Effector memory CD4-positive, alpha-beta T cell (primary cell): ENCODE measurements around the gene CYP27A1.
A peak's percentile ranks its signal among the peaks of the same experiment; 100 is the strongest.
"Not testable (repeated sequence)": the region's sequence is repeated elsewhere in the genome, so short reads cannot be mapped to it uniquely, and the experiment has no call there.

Source experiments
- DNase-seq, 3 donors: peaks; one replicate each; pipeline ENCODE4 v3.0.0-alpha.2; 2020
- H3K27ac ChIP-seq: 2 replicates; pipeline ENCODE4 v1.7.0; 2013; ENCODE audit warnings: mild to moderate bottlenecking, low read length, moderate library complexity; ENCODE audit not compliant: insufficient read depth, poor library complexity, severe bottlenecking
- H3K27me3 ChIP-seq: replicated peaks from 2 replicates; pipeline ENCODE4 v1.7.0; 2013; ENCODE audit warnings: mild to moderate bottlenecking, low read length; ENCODE audit not compliant: insufficient read depth, control insufficient read depth, poor library complexity, severe bottlenecking
- H3K36me3 ChIP-seq: 2 replicates; pipeline ENCODE4 v1.7.0; 2013; ENCODE audit warnings: mild to moderate bottlenecking, low read length, moderate library complexity; ENCODE audit not compliant: control insufficient read depth, insufficient read depth
- H3K4me1 ChIP-seq: 2 replicates; pipeline ENCODE4 v1.7.0; 2013; ENCODE audit warnings: low read length, mild to moderate bottlenecking; ENCODE audit not compliant: control insufficient read depth, insufficient read depth, poor library complexity, severe bottlenecking
- H3K4me3 ChIP-seq: 2 replicates; pipeline ENCODE4 v1.7.0; 2013; ENCODE audit warnings: low read length, low read depth, mild to moderate bottlenecking; ENCODE audit not compliant: insufficient read depth, poor library complexity, severe bottlenecking
- H3K9me3 ChIP-seq: 2 replicates; pipeline ENCODE4 v1.7.0; 2013; ENCODE audit warnings: mild to moderate bottlenecking, low read length, moderate library complexity; ENCODE audit not compliant: control insufficient read depth

Gene CYP27A1

DNA sequence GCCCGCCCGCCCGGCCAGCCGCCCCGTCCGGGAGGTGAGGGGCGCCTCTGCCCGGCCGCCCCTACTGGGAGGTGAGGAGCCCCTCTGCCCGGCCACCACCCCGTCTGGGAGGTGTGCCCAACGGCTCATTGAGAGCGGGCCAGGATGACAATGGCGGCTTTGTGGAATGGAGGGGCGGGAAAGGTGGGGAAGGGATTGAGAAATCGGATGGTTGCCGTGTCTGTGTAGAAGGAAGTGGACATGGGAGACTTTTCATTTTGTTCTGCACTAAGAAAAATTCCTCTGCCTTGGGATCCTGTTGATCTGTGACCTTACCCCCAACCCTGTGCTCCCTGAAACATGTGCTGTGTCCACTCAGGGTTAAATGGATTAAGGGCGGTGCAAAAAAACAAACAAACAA lies 65.0 kb downstream of the CYP27A1 start:
- H3K27me3 ChIP-seq, H3K27ac ChIP-seq, DNase-seq, H3K36me3 ChIP-seq, H3K9me3 ChIP-seq, H3K4me3 ChIP-seq, H3K4me1 ChIP-seq: not testable (repeated sequence)

DNA sequence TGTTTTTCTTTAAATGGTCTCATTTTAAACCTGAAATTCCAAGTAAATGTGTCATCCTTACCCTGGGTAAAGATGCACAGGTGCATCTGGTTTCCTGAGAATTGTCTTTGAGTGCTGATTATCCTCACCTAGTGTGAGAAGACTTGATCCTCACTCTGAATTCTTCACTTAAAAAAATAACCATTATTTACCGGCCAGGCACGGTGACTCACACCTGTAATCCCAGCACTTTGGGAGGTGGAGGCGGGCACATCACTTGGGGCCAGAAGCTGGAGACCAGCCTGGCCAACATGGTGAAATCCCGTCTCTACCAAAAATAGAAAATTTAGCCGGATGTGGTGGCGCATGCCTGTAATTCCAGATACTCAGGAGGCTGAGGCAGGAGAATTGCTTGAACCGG lies 67.8 kb downstream of the CYP27A1 start:
- Histone ChIP-seq H3K36me3 (no peaks in the 10 kb centered on the region), H3K4me1 (no peaks in the 10 kb centered on the region), H3K27me3 (peaks cover 6% of the 10 kb centered on the region), H3K27ac (no peak overlapping the region), H3K9me3 (no peaks in the 10 kb centered on the region), H3K4me3 (no peak overlapping the region)
- no peak for DNase-seq

DNA sequence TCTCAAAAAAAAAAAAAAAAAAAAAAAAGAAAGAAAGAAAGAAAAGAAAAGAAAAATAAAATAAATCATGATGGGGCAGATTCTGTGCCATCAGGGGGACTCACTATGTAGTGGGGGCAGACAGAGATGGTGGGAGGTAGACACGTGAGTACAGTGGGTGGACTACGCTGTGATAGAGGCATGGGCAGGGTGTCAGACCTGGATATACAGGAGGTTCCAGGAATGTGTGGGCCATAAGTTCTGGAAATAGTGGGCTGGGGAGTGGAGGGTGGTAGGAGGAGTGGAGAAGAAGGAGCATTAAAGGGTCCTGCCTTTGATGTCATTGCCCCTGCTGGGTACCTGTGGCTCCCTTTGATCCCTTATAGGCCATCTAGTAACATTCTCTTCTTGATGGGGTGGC lies 68.8 kb downstream of the CYP27A1 start:
- no peak overlapping the region for H3K27ac ChIP-seq
- H3K27me3 ChIP-seq: peaks cover 14% of the 10 kb centered on the region
- H3K36me3 ChIP-seq: no peaks in the 10 kb centered on the region
- H3K9me3 ChIP-seq: no peaks in the 10 kb centered on the region
- H3K4me3 ChIP-seq: no peak overlapping the region
- H3K4me1 ChIP-seq: no peaks in the 10 kb centered on the region
- DNase-seq: no peak

DNA sequence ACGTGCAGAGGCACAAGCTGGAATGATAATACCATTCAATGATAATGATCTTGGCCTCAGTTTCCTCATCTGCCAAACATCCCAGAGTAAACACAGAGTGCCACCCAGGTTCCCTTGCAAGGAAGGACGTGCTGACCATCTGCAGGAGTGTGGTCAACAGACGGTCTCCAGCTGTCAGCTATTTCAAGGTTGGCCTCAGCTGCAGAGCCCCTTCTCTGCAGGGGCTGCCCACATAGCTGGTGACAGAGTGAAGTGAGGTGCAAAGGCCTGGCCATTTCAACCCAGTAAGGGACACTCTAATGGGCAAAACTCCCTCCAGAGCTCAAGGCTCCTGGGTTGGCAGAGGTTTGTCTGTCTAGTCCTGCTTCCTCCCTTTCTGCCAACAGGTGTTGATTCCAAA lies 69.3 kb downstream of the CYP27A1 start:
- Histone ChIP-seq H3K9me3 (no peaks in the 10 kb centered on the region), H3K27ac (no peak overlapping the region), H3K27me3 (peaks cover 19% of the 10 kb centered on the region), H3K4me1 (no peaks in the 10 kb centered on the region), H3K36me3 (no peaks in the 10 kb centered on the region), H3K4me3 (no peak overlapping the region)
- no peak for DNase-seq

DNA sequence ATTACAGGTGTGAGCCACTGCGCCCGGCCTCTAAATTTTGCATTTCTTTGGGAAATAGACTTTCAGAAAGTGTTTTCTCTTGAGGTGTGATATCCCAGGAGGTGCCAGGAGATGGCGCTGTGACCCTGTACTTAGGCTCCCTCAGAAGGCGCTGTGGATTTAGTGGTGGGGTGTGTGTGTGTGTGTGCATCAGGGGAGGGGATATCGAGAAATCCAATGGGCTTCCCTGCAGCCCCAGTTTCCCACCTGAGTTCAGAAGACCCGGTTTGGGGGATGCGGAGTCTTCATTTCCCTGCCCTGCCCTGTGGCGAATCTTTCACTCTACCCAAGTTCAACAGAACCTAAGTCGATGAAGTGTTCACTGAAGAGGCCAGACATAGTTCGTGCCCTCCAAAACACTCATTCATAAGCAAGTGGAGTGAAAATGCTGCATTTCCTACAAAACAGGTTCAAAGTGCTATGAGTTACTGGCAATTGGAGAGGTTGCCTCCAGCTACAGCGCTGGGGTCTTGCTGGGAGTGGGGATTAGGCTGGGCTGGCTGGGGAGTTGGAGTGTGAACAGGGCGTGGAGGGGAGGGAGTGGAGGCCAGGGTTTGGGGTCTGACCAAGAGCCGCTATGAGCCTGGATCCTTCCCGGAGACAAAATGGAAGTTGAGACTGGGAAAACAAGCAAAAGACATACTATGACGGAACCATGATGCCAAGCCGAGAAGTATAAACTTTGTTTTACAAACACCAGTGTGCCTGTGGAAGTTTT lies 71.1 kb downstream of the CYP27A1 start:
- no peaks in the 10 kb centered on the region for H3K9me3 ChIP-seq
- H3K27ac ChIP-seq: no peak overlapping the region
- H3K4me3 ChIP-seq: no peak overlapping the region
- no peaks in the 10 kb centered on the region for H3K36me3 ChIP-seq
- H3K4me1 ChIP-seq: no peaks in the 10 kb centered on the region
- peak; percentile 31 to 51 (median 40) for DNase-seq
- H3K27me3 ChIP-seq: peaks cover 29% of the 10 kb centered on the region

DNA sequence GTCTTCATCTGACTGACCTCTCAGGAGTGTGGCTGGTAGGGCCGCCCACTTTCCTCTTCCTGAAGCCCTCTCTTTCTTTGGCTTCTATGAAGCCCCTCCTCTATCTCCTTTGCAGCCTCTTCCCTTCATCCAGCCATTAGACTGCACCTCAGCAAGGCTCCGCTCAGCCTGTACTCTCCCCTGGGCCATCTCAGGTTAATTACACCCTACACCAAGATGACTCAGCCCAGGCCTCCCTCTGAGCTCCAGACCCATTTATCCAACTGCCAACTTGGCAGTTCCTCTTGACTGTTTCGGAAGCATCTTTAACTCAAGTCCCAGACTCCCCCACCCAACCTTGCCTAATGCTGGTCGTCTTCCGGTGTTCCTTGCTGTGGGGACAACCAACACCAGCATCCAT lies 71.8 kb downstream of the CYP27A1 start:
- Histone ChIP-seq H3K27ac (no peak overlapping the region), H3K27me3 (peaks cover 36% of the 10 kb centered on the region), H3K9me3 (no peaks in the 10 kb centered on the region), H3K4me1 (peaks cover 3% of the 10 kb centered on the region), H3K36me3 (no peaks in the 10 kb centered on the region), H3K4me3 (no peak overlapping the region)
- DNase-seq: no peak

DNA sequence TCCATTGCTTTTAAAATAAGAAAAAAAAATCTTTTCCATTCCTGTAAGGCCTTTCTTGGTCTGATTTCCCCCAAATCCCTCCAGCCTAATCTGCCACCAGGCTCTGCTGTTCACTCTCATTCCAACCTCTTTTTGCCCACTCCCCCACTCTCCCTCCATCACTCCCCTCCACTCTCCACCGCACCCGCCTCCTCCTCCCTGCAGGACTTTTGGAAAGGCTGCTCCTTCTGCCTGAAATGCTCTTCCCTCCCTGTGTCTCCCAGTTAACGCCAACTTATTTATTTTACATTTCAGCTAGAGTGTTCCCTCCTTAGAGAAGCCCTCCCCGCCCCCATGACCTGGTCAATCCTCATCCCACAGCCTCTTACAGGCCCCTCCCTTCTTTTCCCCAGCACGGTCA lies 72.9 kb downstream of the CYP27A1 start:
- H3K4me1 ChIP-seq: peaks cover 10% of the 10 kb centered on the region
- no peak overlapping the region for H3K4me3 ChIP-seq
- H3K9me3 ChIP-seq: no peaks in the 10 kb centered on the region
- H3K27me3 ChIP-seq: peaks cover 43% of the 10 kb centered on the region
- DNase-seq: no peak
- H3K27ac ChIP-seq: no peak overlapping the region
- no peaks in the 10 kb centered on the region for H3K36me3 ChIP-seq

DNA sequence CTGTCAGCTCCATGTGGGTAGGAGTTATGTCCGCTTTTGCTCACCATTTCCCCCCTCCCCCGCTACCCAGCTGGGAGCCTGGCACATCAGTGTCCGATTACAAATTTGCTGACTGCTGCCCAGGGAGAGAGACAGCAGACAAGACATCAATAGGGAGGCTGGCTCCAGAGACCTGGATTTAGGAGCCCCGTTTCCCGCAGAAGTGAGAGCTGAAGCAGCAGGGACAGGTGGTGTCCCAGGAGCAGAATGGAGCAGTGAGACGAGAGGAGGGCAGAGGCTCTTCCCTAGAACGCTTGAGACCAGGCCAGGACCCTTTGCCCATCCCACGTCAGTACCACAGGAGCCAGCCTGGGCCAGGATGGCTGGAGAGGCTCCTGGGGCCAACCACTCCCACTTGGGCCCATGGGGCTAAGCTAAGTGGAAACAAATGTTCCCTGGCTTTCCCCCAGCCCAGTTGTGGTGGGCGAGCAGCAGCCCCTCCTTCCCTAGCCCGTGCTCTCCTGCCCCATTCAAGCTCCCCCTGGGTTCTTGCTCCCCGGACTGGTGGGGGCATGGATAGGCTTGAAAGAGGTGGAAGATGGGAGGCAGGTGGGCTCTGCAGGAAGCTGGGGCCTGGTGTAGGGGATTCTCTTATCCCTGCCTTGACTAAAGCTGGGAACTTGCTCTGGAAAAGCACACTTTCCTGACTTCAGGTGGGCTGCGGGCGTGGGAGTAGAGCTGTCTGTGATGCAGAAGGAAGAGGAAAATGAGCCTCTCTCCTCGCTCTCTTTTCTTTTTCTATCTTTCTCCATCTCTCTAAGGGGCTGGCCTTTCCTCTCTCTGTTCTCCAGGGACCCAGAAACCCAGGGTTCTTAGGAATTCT lies 73.6 kb downstream of the CYP27A1 start:
- Histone ChIP-seq H3K27ac (no peak overlapping the region), H3K27me3 (peaks cover 50% of the 10 kb centered on the region), H3K9me3 (no peaks in the 10 kb centered on the region), H3K36me3 (no peaks in the 10 kb centered on the region), H3K4me3 (no peak overlapping the region), H3K4me1 (peaks cover 16% of the 10 kb centered on the region)
- DNase-seq: no peak

DNA sequence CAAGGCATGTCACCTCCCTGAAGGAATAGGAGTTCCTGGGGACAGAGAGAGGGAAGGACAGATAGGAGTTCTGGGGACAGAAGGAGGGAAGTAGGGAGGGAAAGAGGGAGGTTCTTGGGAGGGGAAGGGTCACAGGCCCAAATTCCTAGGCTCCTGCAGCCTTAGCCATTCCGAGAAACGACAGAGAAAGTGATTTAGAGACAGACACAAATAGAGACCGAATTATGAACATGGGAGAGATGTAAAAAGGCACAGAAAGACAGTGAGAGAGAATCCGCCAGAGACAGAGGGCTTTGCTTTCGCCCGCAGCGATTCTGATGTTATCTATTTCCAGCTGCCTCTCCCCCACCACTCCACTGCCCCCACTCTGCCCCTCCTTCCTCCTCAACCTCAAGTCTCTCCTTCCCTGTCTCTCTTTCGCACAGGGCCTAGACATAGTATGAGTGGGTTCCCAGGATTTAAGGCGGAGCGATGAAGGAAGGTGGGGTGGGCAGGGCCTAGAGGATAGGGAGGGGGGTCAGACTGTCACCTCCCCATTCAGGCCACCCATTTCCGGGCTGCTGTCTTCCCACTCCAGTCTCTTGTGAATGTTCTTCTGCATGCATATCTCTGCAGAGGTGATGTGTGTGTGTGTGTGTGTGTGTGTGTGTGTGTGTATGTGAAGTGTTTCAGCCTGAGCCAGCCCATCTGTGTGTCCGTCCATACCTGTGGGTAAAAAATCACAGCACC lies 74.4 kb downstream of the CYP27A1 start:
- no peaks in the 10 kb centered on the region for H3K9me3 ChIP-seq
- no peak overlapping the region for H3K27ac ChIP-seq
- no peak for DNase-seq
- peaks cover 22% of the 10 kb centered on the region for H3K4me1 ChIP-seq
- H3K36me3 ChIP-seq: no peaks in the 10 kb centered on the region
- peaks cover 57% of the 10 kb centered on the region for H3K27me3 ChIP-seq
- H3K4me3 ChIP-seq: no peak overlapping the region

DNA sequence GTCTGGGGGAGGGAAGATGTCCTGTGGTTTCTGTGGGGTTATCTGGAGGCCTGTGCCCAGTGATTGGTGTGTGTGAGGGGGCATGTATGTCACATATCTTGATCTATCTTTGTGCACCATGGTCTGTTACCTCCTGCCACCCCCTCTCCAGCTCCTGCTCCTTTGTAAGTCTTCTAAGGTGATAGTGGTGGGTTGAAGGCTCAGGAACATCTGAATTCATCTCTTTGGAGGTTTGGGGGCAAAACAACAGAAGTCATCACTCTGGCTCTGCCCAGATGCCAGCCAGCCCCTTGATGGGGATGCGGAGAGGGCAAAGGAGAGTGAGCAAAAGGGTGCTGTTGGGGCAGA lies 74.9 kb downstream of the CYP27A1 start:
- H3K36me3 ChIP-seq: no peaks in the 10 kb centered on the region
- no peak overlapping the region for H3K27ac ChIP-seq
- no peak for DNase-seq
- H3K4me3 ChIP-seq: no peak overlapping the region
- no peaks in the 10 kb centered on the region for H3K9me3 ChIP-seq
- H3K4me1 ChIP-seq: peaks cover 22% of the 10 kb centered on the region
- peaks cover 63% of the 10 kb centered on the region for H3K27me3 ChIP-seq
